Cortex of kidney (tissue), 1 donor: ENCODE measurements around the gene TESK1.
A peak's percentile ranks its signal among the peaks of the same experiment; 100 is the strongest.
"Not testable (repeated sequence)": the region's sequence is repeated elsewhere in the genome, so short reads cannot be mapped to it uniquely, and the experiment has no call there.

Source experiments
- DNase-seq: peaks from one replicate; lab custom pipeline; 2025; lab: John Stamatoyannopoulos, UW

The TESK1 gene

DNA sequence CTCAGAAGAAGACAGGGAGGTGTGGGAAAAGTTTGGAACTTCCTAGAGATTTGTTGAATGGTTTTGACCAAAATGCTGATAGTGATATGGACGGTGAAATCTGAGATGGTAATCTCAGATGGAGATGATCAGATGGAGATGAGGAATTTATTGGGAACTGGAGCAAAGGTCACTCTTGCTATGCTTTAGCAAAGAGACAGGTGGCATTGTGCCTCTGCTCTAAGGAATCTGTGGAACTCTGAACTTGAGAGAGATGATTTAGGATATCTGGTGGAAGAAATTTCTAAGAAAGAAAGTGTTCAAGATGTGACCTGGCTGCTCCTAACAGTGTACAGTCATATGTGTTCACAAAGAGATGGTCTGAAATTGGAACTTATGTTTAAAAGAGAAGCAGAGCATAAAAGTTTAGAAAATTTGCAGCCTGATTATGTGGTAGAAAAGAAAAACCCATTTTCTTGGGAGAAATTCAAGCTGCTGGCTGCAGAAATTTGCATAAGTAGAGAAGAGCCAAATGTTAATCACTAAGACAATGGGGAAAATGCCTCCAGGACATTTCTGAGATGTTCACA lies 25.3 kb upstream of the TESK1 start:
- not testable (repeated sequence) for DNase-seq

DNA sequence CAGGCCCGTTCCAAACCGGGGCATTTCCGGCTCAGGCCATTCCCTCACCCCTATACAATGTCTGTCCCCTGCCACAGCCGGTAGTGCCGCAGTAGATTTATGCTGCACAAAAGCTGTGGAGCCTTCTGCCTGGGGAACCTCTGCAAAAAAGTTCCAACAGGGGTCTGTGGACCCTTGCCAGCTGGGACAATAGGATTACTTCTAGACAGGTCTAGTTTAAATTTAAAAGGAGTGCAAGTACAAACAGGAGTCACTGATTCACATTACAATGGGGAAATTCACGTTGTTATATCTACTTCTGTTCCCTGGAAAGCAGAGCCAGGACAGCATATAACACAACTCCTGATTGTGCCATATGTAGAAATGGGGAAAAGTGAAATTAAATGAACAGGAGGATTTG lies 21.5 kb upstream of the TESK1 start:
- DNase-seq: not testable (repeated sequence)

DNA sequence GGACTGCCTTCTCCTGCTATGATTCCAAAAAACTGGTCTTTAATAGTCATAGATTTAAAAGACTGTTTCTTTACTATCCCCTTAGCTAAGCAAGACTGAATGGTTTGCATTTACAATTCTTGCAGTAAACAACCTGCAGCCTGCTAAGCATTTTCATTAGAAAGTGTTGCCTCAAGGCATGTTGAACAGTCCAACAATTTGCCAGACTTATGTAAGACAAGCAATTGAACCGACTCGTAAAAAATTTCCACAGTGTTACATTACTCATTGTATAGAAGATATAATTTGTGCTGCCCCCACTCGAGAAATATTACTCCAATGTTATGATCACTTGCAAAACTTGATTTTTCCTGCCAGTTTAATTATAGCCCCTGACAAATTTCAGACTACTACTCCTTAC lies 20.4 kb upstream of the TESK1 start:
- DNase-seq: not testable (repeated sequence)

DNA sequence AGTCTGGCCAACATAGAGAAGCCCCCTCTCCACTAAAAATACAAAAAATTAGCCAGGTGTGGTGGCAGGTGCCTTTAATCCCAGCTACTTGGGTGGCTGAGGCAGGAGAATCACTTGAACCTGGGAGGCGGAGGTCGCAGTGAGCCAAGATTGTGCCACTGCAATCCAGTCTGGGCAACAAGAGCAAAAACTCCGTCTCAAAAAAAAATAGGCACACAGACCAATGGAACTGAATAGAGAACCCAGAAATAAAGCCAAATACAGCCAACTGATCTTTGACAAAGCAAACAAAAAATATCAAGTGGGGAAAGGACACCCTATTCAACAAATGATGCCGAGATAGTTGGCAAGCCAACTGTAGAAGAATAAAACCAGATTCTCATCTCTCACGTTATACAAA lies 16.6 kb upstream of the TESK1 start:
- not testable (repeated sequence) for DNase-seq

DNA sequence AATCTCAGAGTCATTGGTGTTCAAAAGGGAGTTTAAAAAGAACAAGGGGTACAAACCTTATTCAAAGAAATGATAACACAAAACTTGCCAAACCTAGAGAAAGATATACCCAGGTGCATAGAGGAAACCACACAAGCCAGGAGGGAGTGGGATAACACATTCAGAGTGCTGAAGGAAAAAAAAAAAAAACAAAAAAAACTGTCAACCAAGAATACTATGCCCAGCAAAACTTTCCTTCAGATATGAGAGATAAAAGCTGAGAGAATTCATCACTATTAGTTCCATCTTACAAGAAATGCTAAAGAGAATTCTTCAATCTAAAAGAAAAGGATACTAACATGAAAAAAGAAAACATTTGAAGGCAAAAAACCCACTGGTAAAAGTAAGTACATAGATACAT lies 11.5 kb upstream of the TESK1 start:
- no peak for DNase-seq

DNA sequence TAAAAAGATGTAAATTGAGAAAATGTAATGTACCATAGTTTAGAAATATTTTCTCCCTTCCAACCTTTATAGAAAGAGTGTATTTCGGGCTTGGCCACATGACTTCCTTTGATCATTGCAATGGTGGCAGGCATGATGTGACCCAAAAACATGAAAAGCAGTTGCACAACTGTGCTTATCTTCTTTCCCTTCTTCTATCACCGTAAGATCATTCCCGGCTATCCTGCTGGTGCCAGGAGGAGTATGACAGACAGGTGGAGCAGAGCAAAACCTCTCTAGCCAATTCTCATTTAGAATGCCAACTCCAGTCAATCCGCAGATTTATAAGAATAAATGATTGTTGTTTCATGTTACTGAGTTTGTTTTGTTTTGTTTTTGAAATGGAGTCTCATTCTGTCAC lies 10.6 kb upstream of the TESK1 start:
- DNase-seq: no peak

DNA sequence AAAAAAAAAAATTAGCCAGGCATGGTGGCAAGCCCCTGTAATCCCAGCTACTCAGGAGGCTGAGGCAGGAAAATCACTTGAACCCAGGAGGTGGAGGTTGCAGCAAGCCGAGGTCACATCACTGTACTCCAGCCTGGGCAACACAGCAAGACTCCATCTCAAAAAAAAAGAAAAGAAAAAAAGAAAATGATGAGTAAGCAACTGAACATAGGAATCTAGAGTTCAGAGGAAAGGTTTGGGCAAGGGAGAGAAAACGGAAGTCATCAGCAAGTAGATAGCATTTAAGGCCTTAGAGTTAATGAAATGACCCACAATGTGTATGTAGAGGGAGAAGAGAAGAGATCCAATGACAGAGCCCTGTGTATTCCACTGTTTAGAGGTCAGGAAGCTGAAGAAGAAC lies 8.2 kb upstream of the TESK1 start:
- DNase-seq: not testable (repeated sequence)

DNA sequence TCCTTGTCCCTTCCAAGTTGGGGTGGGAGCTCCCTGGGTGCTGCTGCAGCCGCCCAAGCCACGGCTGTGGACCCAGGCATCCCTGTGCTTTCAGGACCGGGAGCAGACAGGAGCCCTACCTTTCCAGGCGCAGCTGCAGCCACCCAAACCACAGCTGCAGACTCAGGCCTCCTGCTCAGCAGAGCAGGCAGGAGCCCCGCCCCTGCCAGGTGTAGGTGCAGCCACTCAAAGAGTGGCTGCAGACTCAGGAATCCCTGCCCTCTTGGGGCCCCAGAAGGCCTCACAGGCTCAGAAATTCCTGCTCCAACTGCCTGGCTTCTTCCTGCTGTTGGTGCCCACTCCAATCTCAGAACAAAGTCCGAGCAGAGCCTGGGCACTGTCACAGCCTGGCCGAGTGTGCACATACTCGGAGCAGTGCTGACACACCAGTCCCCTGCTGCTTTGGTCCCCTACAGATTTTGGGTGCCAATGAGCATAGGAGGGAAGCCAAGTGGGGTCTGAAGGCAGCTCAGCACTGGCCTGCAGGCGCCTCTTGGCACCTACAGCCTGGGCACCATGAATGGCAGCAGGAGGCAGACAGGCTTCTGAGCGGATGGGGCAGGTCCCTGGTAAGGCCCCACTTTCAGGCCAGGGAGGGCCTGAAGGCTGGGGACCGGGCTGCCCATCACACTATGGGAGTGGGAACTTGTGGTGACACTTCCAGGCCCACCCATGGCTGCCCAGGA lies 6.0 kb upstream of the TESK1 start:
- DNase-seq: no peak

DNA sequence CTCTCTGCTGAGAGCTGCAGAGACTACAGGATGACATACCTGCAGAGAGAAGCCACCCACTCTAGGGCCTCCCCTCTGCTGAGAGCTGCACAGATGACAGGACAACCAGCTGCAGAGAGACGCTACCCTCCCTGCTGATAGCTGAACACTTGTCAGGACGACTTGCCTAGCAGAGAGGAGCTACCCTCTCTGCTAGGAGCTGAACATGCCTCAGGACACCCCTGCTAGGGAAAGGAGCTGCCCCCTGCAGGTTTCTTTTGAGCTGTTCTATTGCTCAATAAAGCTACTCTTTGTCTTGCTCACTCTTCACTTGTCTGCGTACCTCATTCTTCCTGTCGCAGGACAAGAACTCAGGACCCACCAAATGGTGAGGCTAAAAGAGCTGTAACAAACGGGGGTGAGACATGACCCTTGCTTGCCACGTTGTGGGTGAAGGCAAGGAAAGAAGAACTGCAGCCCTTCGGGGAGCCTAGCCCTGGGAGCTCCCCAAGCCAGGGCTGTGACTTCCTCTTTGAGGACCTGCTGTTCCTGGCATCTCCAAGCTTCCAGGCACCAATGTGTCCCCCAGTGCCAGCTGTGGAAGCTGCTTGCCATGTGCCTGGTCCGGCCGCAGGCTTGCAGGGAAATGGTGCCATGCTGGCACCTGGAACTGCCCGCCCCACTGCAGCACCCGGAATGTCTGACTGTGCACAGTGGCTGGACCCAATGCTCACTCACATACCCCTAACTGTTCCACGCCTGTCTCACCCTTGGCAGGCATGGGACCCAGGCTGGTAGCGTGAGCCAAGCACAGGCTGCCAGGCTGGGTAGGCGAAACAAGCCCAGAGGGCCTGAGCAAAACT lies 5.1 kb upstream of the TESK1 start:
- no peak for DNase-seq

DNA sequence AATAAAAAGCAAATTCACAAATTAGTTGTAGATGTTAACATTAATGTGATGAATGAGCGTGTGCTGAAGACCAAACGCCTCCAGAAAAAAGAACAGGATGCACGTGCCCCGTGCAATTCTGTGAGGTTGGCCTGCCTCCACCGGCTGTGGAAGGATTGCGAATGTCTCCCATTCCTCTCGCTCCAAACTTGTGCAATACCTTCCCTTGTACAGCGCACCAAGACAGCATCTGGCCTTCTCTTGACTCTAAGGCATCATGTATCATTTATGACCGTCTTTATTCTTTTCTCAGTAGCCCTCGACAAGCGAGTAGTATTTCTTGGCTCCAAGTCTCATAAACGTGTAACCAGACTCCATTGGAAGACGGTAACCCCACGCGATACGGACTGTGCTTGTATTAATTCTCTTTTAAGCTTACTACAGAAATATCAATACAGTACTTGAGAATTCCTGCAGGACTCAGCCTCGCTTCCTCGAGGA lies 1.5 kb upstream of the TESK1 start:
- no peak for DNase-seq

DNA sequence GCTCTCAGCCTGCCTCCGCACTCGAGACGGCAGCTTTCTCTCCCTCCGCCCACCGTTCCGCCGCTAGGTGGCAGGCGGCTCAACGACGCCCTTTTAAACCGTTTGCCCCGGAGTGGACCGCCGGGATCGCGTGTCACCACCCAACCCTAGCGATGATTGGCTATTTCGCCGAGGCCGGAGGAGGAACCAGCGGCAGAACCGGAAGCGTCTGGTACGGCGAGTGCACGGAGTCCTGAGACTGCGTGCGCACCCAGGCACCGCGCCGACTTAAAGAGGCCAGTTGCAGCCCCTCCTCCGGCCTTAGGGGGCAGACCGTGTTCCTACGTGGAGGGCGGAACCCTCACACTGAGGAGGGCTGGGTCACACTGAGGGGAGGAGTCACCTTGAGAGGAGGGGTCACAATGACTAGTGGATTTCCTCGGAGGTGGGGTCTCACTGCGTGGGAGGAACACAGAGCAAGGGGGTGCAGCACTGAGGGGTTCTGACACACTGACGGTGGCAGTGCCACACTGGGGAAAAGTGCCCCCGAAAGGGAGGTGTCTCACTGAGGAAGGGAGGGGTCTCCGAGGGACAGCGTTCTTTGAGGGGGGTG lies 980 bp upstream of the TESK1 start:
- DNase-seq: peak; percentile 92

DNA sequence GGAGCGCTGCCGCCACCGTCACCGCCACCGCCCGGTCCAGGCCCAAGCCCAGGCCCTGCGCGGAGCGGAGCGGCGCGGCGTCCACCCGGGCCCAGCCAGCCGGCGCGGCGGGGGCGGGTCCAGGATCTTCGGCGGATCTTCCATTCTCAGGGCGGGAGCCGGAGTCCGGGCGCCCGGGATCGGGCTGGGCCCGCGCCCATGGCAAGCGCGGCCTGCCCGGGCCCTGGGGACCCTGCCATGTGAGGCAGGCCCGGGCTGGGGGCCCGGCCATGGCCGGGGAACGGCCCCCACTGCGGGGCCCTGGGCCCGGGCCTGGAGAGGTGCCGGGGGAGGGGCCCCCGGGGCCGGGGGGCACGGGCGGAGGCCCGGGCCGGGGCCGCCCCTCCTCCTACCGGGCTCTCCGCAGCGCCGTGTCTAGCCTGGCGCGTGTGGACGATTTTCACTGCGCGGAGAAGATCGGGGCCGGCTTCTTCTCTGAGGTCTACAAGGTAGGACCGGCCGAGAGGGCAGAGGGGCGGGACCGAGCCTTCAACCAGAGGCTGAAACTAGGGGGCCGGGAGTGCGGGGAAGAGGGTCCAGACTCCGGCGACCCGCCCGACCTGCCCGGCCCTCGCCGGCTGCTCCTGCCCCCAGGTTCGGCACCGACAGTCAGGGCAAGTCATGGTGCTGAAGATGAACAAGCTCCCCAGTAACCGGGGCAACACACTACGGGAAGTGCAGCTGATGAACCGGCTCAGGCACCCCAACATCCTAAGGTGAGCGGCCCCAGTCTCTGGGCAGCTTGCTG lies 482 bp downstream of the TESK1 start:
- no peak for DNase-seq

DNA sequence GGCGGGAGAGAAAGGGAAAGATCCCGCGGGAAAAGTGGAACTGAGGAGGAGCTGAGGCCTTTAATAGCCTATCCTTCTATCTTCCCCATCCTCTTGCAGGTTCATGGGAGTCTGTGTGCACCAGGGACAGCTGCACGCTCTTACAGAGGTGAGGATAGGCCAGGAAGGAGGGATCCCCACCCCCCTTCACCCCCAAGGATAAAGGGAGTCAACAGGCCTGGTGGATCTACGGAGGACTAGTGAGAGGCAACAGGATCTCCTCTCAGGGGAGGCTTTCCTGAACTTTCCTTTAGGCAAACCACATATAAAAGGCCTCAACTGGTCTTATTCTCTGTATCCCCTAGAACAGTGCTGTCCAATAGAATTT lies 1.1 kb downstream of the TESK1 start:
- no peak for DNase-seq

DNA sequence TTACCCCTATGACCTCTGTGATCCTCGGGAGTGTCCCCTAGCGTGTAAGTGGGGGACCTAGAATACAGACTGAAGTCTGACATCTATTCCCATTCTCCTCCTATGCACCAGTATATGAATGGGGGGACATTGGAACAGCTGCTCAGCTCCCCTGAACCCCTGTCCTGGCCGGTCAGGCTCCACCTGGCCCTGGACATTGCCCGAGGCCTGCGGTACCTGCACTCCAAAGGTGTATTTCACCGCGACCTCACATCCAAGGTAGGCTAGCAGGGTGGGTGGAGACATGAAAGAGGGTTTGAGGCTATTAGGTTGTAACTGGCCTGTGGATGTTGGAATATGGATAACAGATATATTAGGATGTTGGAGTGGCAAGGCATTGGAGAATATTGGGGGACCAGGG lies 1.7 kb downstream of the TESK1 start:
- DNase-seq: no peak

DNA sequence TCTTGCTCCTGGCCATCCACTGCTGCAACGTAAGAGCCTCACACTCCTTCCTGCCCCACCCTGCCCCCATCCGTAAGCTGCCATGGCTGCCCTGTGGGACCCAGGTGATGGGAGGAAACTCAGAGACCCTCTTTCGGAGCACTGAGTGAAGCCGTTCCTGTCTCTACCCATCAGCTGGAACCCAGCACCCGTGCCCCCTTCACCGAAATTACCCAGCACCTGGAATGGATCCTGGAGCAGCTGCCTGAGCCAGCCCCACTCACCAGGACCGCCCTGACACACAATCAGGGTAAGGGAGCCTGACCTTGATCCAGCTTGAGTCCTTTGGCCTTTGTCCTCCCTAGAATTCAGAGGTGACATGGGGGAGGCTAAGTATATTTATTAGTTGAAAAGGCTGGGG lies 3.2 kb downstream of the TESK1 start:
- no peak for DNase-seq

DNA sequence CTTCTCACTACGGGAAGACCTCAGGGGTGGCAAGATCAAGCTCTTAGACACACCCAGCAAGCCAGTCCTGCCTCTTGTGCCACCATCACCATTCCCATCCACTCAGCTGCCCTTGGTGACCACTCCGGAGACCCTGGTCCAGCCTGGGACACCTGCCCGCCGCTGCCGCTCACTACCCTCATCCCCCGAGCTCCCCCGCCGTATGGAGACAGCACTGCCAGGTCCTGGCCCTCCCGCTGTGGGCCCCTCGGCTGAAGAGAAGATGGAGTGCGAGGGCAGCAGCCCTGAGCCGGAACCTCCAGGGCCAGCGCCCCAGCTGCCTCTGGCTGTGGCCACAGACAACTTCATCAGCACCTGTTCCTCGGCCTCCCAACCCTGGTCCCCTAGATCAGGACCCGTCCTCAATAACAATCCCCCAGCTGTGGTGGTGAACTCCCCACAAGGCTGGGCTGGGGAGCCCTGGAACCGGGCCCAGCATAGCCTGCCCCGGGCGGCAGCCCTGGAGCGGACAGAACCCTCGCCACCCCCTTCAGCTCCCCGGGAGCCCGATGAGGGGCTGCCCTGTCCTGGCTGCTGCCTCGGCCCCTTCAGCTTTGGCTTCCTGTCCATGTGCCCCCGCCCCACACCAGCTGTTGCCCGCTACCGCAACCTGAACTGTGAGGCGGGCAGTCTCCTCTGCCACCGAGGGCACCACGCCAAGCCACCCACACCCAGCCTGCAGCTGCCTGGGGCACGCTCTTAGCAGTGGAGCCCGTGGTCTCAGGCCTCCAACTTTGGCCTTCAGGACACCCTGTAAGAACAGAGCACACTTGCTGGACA lies 4.1 kb downstream of the TESK1 start:
- no peak for DNase-seq

DNA sequence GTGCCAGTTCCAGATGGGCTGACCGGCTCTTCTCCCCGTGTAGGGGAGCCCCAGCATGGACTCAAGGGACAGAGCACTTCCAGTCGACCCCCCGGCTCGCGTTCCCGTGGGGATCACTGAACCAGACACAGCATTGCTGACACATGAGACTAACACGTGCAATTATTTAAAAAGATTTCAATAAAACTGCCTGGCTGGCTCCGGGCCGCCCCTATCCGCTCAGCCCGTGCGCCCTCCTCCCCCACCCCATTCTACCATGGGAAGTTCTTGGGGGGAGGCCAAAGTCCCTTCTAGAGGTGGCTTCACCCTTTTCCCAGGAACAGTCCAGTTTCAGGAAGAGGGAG lies 4.7 kb downstream of the TESK1 start:
- DNase-seq: no peak

DNA sequence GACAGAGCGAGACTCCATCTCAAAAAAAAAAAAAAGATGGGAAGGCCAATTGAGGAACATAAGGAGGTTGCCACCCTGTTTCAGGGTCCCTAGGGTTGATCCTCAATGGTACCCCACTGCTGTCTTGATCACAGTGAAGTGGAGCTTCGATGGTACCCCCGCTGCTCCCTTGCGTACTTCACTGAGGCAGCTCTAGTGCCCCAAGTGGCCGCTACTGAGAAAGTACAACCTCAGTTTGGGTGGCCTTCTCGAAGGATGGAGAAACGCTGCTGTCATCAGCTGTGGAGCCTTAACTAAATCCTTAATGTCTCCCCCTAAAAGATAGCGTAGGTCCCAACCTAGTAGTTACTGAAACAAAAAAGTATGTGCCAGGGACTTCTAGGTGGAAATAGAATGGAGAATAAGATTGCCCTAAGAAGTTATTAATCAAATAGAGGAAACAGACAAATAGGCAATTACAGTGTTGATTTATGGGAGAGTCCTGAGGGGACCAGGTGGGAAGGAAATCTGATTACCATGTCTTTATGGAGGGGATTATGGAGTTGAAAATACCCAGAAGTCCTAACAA lies 6.3 kb downstream of the TESK1 start:
- no peak for DNase-seq

DNA sequence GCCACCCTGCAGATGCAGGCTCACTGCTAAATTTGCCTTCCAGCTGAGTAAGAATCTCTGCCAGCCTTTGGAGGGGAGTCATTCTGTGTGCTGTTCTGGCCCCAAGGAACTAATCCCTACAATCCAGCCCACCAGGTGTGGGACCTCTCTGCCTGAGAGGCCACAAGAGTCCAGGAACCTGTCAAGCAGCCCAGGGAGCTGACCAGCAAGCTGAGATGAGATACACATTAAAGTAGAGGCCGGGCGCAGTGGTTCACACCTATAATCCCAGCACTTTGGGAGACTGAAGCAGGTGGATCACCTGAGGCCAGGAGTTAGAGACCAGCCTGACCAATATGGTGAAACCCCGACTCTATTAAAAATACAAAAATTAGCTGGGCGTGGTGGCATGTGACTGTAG lies 7.0 kb downstream of the TESK1 start:
- not testable (repeated sequence) for DNase-seq

DNA sequence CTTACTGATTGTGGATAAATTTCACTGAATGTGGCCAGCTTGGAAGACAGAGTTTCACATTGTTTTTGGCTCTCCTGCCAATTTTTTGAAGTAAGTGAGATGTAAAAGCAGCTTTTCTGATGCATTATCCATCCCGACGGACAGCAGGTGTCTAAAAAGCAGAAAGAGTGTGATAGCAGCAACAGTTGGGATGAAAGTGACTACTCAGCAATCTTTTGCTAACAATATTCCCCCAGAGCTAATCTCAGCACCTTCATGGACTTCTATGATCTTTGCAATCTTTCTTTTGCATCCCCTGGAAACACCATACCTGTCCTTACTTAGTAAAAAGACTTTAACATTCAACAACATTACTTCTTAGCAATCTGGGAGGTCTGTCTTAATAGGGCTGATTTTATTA lies 7.8 kb downstream of the TESK1 start:
- DNase-seq: no peak
